Kidney (tissue), 14 donors: ENCODE measurements around the gene CDH11. TPM values are rescaled to one million over a fixed set of nuclear protein-coding genes. Genes with fewer than 3 reads are reported as not detected.

ENCODE experiments used
- DNase-seq, 5 donors: peaks; one replicate each; pipeline ENCODE4 v3.0.0-alpha.2; 2013 to 2020
- FAIRE-seq: peaks from 2 replicates; lab custom pipeline; 2012; peaks lifted over from hg19 to GRCh38; lab: Jason Lieb, UNC
- H3K27ac ChIP-seq, 2 donors: one replicate each; pipeline ENCODE4 v1.7.0; 2013; ENCODE audit warnings: low read depth in 2 of 2, low read length in 2 of 2, inconsistent platforms in 1 of 2
- H3K27me3 ChIP-seq: one replicate; pipeline ENCODE4 v1.7.1; 2013; ENCODE audit warnings: low read length, inconsistent platforms; ENCODE audit not compliant: control insufficient read depth, insufficient read depth
- H3K36me3 ChIP-seq, 3 donors: one replicate each; pipeline versions ENCODE4 v1.7.0 to v1.7.1; 2013; ENCODE audit warnings: low read length in 3 of 3, control low read depth in 1 of 3, inconsistent platforms in 1 of 3; ENCODE audit not compliant: insufficient read depth in 3 of 3, control insufficient read depth in 2 of 3
- H3K4me1 ChIP-seq, 3 donors: one replicate each; pipeline versions ENCODE4 v1.7.0 to v1.7.1; 2013; ENCODE audit warnings: low read length in 3 of 3, inconsistent platforms in 1 of 3, low read depth in 1 of 3; ENCODE audit not compliant: control insufficient read depth in 2 of 3, insufficient read depth in 2 of 3
- H3K4me3 ChIP-seq, 3 donors: one replicate each; pipeline versions ENCODE4 v1.7.0 to v1.8.1; 2013; ENCODE audit warnings: low read length in 3 of 3, control low read depth in 1 of 3, inconsistent platforms in 1 of 3
- H3K9ac ChIP-seq, 3 donors: one replicate each; pipeline versions ENCODE4 v1.7.0 to v1.7.1; 2013; ENCODE audit warnings: low read length in 3 of 3, control low read depth in 1 of 3, inconsistent platforms in 1 of 3
- H3K9me3 ChIP-seq, 3 donors: one replicate each; pipeline versions ENCODE4 v1.7.0 to v1.7.1; 2013; ENCODE audit warnings: low read length in 3 of 3, control low read depth in 1 of 3, inconsistent platforms in 1 of 3; ENCODE audit not compliant: control insufficient read depth in 2 of 3, insufficient read depth in 1 of 3
- intact Hi-C: fragments of 100-400 bp; cut with DNase I; formaldehyde crosslinking; loops from one replicate; pipeline ENCODE4 v1.11.1; 2022
- polyA plus RNA-seq: library from polyadenylated mRNA; stranded (reverse); fragments of 350-450 nt; fragmentation: Illumina TruSeq; extraction: RNeasy Lipid Tissue Mini Kit (QIAGEN cat#74804); gene quantifications from one replicate; pipeline ENCODE4 v1.2.3, GENCODE V29; 2014; ENCODE audit warnings: low read depth, low replicate concordance; ENCODE audit not compliant: insufficient read depth
- total RNA-seq: library from RNA; stranded (reverse); fragmentation: NEBNext Ultra II Directional; extraction: Animal tissue kit (Norgen Biotek cat#: 25700); gene quantifications from one replicate; pipeline ENCODE4 v1.2.1, GENCODE V29; 2021
- TF ChIP-seq, protein P1 (sequence below): IDR thresholded peaks from 3 replicates; pipeline ENCODE4 v1.5.1; 2012; ENCODE audit warnings: mild to moderate bottlenecking, moderate library complexity, borderline replicate concordance; ENCODE audit not compliant: insufficient read depth; ENCODE audit errors: extremely low read depth
- donor health status: control.
- donor health status: control.
- donor health status: control.
- donor health status: control.
- donor health status: control.
- donor health status: DM: yes; HTN: yes; CAD: no.
- donor health status: Normal renal cell carcinoma (clear cell type).

The CDH11 gene
- total and polyA plus RNA-seq, 2 donors from 2014 or later = 3.0 to 44.9 TPM

GRCh38 chr16:65064131-65064530 is 57.7 kb downstream of the CDH11 start:
- DNase-seq (no peak), FAIRE-seq (no peak)
- no peaks in the 10 kb centered on the region for H3K4me1 ChIP-seq
- intact Hi-C loops = no loop called here
- H3K36me3 ChIP-seq = no peaks in the 10 kb centered on the region
- no peak overlapping the region for H3K9ac ChIP-seq
- H3K4me3 ChIP-seq = no peak overlapping the region
- no peaks in the 10 kb centered on the region for H3K9me3 ChIP-seq
- H3K27ac ChIP-seq = no peak overlapping the region
- TF ChIP-seq, protein P1, sequence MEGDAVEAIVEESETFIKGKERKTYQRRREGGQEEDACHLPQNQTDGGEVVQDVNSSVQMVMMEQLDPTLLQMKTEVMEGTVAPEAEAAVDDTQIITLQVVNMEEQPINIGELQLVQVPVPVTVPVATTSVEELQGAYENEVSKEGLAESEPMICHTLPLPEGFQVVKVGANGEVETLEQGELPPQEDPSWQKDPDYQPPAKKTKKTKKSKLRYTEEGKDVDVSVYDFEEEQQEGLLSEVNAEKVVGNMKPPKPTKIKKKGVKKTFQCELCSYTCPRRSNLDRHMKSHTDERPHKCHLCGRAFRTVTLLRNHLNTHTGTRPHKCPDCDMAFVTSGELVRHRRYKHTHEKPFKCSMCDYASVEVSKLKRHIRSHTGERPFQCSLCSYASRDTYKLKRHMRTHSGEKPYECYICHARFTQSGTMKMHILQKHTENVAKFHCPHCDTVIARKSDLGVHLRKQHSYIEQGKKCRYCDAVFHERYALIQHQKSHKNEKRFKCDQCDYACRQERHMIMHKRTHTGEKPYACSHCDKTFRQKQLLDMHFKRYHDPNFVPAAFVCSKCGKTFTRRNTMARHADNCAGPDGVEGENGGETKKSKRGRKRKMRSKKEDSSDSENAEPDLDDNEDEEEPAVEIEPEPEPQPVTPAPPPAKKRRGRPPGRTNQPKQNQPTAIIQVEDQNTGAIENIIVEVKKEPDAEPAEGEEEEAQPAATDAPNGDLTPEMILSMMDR = no peak
- H3K27me3 ChIP-seq = no peaks in the 10 kb centered on the region

GRCh38 chr16:65062736-65063583 is 58.9 kb downstream of the CDH11 start:
- TF ChIP-seq, protein P1 = no peak
- H3K9ac ChIP-seq = no peak overlapping the region
- H3K9me3 ChIP-seq = no peaks in the 10 kb centered on the region
- intact Hi-C loops = no loop called here
- no peak overlapping the region for H3K4me3 ChIP-seq
- H3K36me3 ChIP-seq = no peaks in the 10 kb centered on the region
- no peaks in the 10 kb centered on the region for H3K4me1 ChIP-seq
- H3K27me3 ChIP-seq = no peaks in the 10 kb centered on the region
- DNase-seq = peak in 3 of 5 donors; percentile 39 to 60 (median 56)
- no peak for FAIRE-seq
- no peak overlapping the region for H3K27ac ChIP-seq

- intact Hi-C loops = no loop called here
- no peaks in the 10 kb centered on the region for H3K36me3 ChIP-seq
- no peaks in the 10 kb centered on the region for H3K9me3 ChIP-seq
- no peak overlapping the region for H3K9ac ChIP-seq
- TF ChIP-seq, protein P1 = no peak
- no peak overlapping the region for H3K27ac ChIP-seq
- no peaks in the 10 kb centered on the region for H3K4me1 ChIP-seq
- DNase-seq = no peak
- H3K4me3 ChIP-seq = no peak overlapping the region
- no peaks in the 10 kb centered on the region for H3K27me3 ChIP-seq
- no peak for FAIRE-seq
Observed at GRCh38 chr16:65061935-65062518, 59.8 kb downstream of the CDH11 start.
